Esophagus muscularis mucosa (tissue), 4 donors: ENCODE measurements around the gene TAF3. TPM values are rescaled to one million over a fixed set of nuclear protein-coding genes. Genes with fewer than 3 reads are reported as not detected.

ENCODE experiments used
- DNase-seq: peaks from one replicate; pipeline ENCODE4 v3.0.0-alpha.2; 2017; ENCODE audit errors: extremely low spot score
- H3K27ac ChIP-seq, 4 donors: fragments of 200-600 bp; sonication (generic); replicated peaks in 1 of 4; 1 replicate in 3 of 4; 2 replicates in 1 of 4; pipeline ENCODE4 v1.5.1; 2016 to 2019; ENCODE audit warnings: mild to moderate bottlenecking in 1 of 4
- H3K27me3 ChIP-seq, 4 donors: fragments of 200-600 bp; sonication (generic); one replicate each; pipeline versions ENCODE4 v1.5.1 to v1.6.0; 2016 to 2019
- H3K36me3 ChIP-seq, 4 donors: fragments of 200-600 bp; sonication (generic); one replicate each; pipeline ENCODE4 v1.5.1; 2016 to 2019
- H3K4me1 ChIP-seq, 4 donors: fragments of 200-600 bp; sonication (generic); one replicate each; pipeline ENCODE4 v1.5.1; 2016 to 2019
- H3K4me3 ChIP-seq, 4 donors: fragments of 200-600 bp; sonication (generic); 1 replicate in 2 of 4; 2 replicates in 2 of 4; pipeline ENCODE4 v1.5.1; 2016 to 2019; ENCODE audit warnings: mild to moderate bottlenecking in 4 of 4, moderate library complexity in 1 of 4
- H3K9me3 ChIP-seq, 4 donors: fragments of 200-600 bp; sonication (generic); 1 replicate in 3 of 4; 2 replicates in 1 of 4; pipeline ENCODE4 v1.5.1; 2016 to 2019
- CTCF ChIP-seq, 3 experiments: fragments of 200-600 bp in 2 of 3; fragments of 450-650 bp in 1 of 3; sonication (generic) in 2 of 3; IDR thresholded peaks; one replicate each; pipeline ENCODE4 v1.5.1; 2017 to 2019; ENCODE audit warnings: antibody characterized with exemption in 3 of 3, mild to moderate bottlenecking in 2 of 3, moderate library complexity in 1 of 3
- EP300 ChIP-seq: sonication (generic); formaldehyde crosslinking; IDR thresholded peaks from one replicate; pipeline ENCODE4 v1.6.1; 2017; ENCODE audit warnings: antibody characterized with exemption
- POLR2A ChIP-seq: fragments of 450-650 bp; IDR thresholded peaks from one replicate; pipeline ENCODE4 v1.6.1; 2017; ENCODE audit warnings: antibody characterized with exemption, moderate library complexity, mild to moderate bottlenecking, low read depth
- POLR2AphosphoS5 ChIP-seq, 2 donors: sonication (generic); formaldehyde crosslinking; IDR thresholded peaks; one replicate each; pipeline ENCODE4 v1.6.1; 2017; ENCODE audit warnings: antibody characterized with exemption in 2 of 2
- WGBS: methylation state at CpG from one replicate; pipeline ENCODE4 v1.1.5; 2018; 5-methylcytosine and 5-hydroxymethylcytosine counted together
- intact Hi-C: fragments of 100-400 bp; cut with DNase I; formaldehyde crosslinking; loops from one replicate; pipeline ENCODE4 v1.15.1; 2023
- total RNA-seq, 4 donors: library from RNA; depleted of rRNA; stranded (reverse); fragments of >200 nt; gene quantifications; one replicate each; pipeline versions ENCODE4 v1.1.0 to v1.2.1, GENCODE V29; 2016

Gene TAF3
- total RNA-seq, 4 donors from 2014 or later, result 8.8 to 11.2 (median 10.7) TPM

- TF ChIP-seq EP300 (no peak), CTCF (IDR thresholded peaks at IDR 0.05) (no peak), POLR2A (no peak), POLR2AphosphoS5 (IDR thresholded peaks at IDR 0.05) (no peak)
- WGBS, result 92% methylated on average over 3 of the region's 3 CpGs
- intact Hi-C loops, result no loop called here
- no peak for DNase-seq
- Histone ChIP-seq H3K27ac (no peak overlapping the region), H3K36me3 (no peaks in the 10 kb centered on the region), H3K27me3 (no peaks in the 10 kb centered on the region), H3K4me1 (peaks cover 5 to 15% (median 9%) of the 10 kb centered on the region in 4 donors), H3K4me3 (no peak overlapping the region), H3K9me3 (no peaks in the 10 kb centered on the region)
Observed at GRCh38 chr10:7913126-7913872, 95.0 kb downstream of the TAF3 start.

- WGBS, result 87% methylated on average over 1 of the region's 1 CpG
- intact Hi-C loops, result no loop called here
- H3K9me3 ChIP-seq, result no peaks in the 10 kb centered on the region
Observed at GRCh38 chr10:7915923-7916536, 97.7 kb downstream of the TAF3 start.

GRCh38 chr10:7917736-7918135 lies 99.4 kb downstream of the TAF3 start:
- WGBS, result 97% methylated on average over 5 of the region's 5 CpGs
- intact Hi-C loops, result no loop called here
- H3K36me3 ChIP-seq, result no peaks in the 10 kb centered on the region
- no peak overlapping the region for H3K4me3 ChIP-seq
- H3K4me1 ChIP-seq, result peaks cover 4 to 28% (median 10%) of the 10 kb centered on the region in 4 donors
- DNase-seq, result no peak
- no peak overlapping the region for H3K27ac ChIP-seq
- H3K9me3 ChIP-seq, result no peaks in the 10 kb centered on the region
- TF ChIP-seq CTCF (IDR thresholded peaks at IDR 0.05) (no peak), POLR2AphosphoS5 (IDR thresholded peaks at IDR 0.05) (no peak)
- H3K27me3 ChIP-seq, result no peaks in the 10 kb centered on the region

More at GRCh38 chr10:7915923-7916536, 97.7 kb downstream of the TAF3 start:
- Histone ChIP-seq H3K4me3 (no peak overlapping the region), H3K36me3 (no peaks in the 10 kb centered on the region), H3K27me3 (no peaks in the 10 kb centered on the region), H3K27ac (no peak overlapping the region), H3K4me1 (peaks cover 5 to 17% (median 11%) of the 10 kb centered on the region in 4 donors)
- DNase-seq, result no peak
- no peak for TF ChIP-seq POLR2AphosphoS5 (IDR thresholded peaks at IDR 0.05)
- TF ChIP-seq EP300, result no peak
- TF ChIP-seq POLR2A, result no peak
- TF ChIP-seq CTCF (IDR thresholded peaks at IDR 0.05), result no peak

- TF ChIP-seq POLR2A (no peak), CTCF (IDR thresholded peaks at IDR 0.05) (no peak), EP300 (no peak), POLR2AphosphoS5 (IDR thresholded peaks at IDR 0.05) (no peak)
- 92% methylated on average over 3 of the region's 3 CpGs for WGBS
- Histone ChIP-seq H3K4me1 (peaks cover 0 to 17% (median 0%) of the 10 kb centered on the region in 4 donors), H3K27ac (no peak overlapping the region), H3K4me3 (no peak overlapping the region), H3K27me3 (no peaks in the 10 kb centered on the region), H3K9me3 (no peaks in the 10 kb centered on the region), H3K36me3 (no peaks in the 10 kb centered on the region)
- intact Hi-C loops, result no loop called here
- no peak for DNase-seq
Observed at GRCh38 chr10:7922707-7923106, 104.4 kb downstream of the TAF3 start.
